Activated B cell treated with CpG ODN at 0.5 μM for 24 hours (primary cell): Measurements from ENCODE around the gene FAN1. TPM values are rescaled to one million over a fixed set of nuclear protein-coding genes. Genes with fewer than 3 reads are reported as not detected.

Experiments
- ATAC-seq: fragments of 200-7000 bp; cut with Tn5 transposase; one replicate; pipeline ENCODE4 v1.10.0; 2021; ENCODE audit warnings: low read depth, mild to moderate bottlenecking, moderate library complexity
- CTCF ChIA-PET: fragments of 350-600 bp; sonication (Branson Sonifier 250); formaldehyde crosslinking; loops from one replicate; lab custom pipeline; 2021; ENCODE audit warnings: antibody characterized with exemption; lab: Charles Lee
- POLR2A ChIA-PET: fragments of 350-600 bp; sonication (Branson Sonifier 250); formaldehyde crosslinking; loops from one replicate; lab custom pipeline; 2021; ENCODE audit warnings: antibody characterized with exemption; lab: Charles Lee
- DNase-seq: peaks from one replicate; pipeline ENCODE4 v3.0.0; 2022
- H3K27ac Mint-ChIP-seq: one replicate; pipeline ENCODE4 v1.8.0; 2020; ENCODE audit warnings: mixed read lengths
- H3K27me3 Mint-ChIP-seq: one replicate; pipeline ENCODE4 v1.8.0; 2021; ENCODE audit warnings: mixed read lengths
- H3K36me3 Mint-ChIP-seq: one replicate; pipeline ENCODE4 v1.8.0; 2021; ENCODE audit warnings: low read depth, mixed read lengths
- H3K4me1 Mint-ChIP-seq: one replicate; pipeline ENCODE4 v1.8.0; 2021; ENCODE audit warnings: mixed read lengths
- H3K4me3 Mint-ChIP-seq: one replicate; pipeline ENCODE4 v1.8.0; 2020; ENCODE audit warnings: mild to moderate bottlenecking, mixed read lengths
- H3K9me3 Mint-ChIP-seq: one replicate; pipeline ENCODE4 v1.8.0; 2020; ENCODE audit warnings: mixed read lengths
- intact Hi-C: fragments of 100-400 bp; cut with micrococcal nuclease; formaldehyde crosslinking; loops from one replicate; pipeline ENCODE4 v1.15.1; 2024
- total RNA-seq: library from RNA; stranded (reverse); gene quantifications from 2 replicates; pipeline ENCODE4 v1.2.3, GENCODE V29; 2022
- TF ChIP-seq, protein P1 (sequence below): fragments of 200-600 bp; IDR thresholded peaks from one replicate; pipeline ENCODE4 v1.8.0; 2022; ENCODE audit warnings: antibody characterized with exemption, mild to moderate bottlenecking

FAN1 gene
- total RNA-seq, 1 donor from 2014 or later, result 20.8 TPM

DNA sequence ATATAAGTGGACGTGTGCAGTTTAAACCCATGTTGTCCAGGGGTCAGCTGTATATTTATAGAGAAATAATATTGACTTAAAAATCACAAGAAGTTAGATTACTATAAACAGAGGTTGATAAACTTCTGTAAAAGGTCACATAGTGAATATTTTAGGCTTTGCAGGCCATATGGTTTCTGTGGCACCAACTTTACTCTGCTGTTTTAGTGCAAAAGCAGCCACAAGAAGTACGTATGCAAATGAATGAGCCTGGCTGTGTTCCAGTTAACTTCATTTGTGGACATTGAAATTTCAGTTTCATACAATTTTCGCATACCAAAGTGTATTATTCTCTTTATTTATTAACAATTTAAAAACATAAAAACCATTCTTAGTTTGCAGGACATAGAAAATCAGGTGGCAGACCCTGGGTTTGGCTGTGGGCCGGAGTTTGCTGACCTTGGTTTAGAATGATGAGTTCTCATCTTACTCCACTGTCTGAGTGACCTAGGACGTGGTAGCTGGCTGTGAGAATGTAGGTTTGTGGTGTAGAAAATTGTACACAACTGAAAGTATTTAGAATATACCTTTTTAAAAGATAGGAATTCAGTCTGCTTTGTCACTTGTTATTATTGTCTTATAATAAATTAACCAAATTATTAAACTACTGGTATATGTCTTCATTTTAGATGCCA lies 16.3 kb downstream of the FAN1 start:
- Mint-ChIP-seq H3K4me3 (no peak overlapping the region), H3K36me3 (peaks cover 82% of the 10 kb centered on the region), H3K4me1 (peaks cover 6% of the 10 kb centered on the region), H3K27ac (no peak overlapping the region), H3K27me3 (no peaks in the 10 kb centered on the region), H3K9me3 (no peaks in the 10 kb centered on the region)
- ChIA-PET POLR2A (no interaction called here), CTCF (no interaction called here)
- TF ChIP-seq, protein P1, sequence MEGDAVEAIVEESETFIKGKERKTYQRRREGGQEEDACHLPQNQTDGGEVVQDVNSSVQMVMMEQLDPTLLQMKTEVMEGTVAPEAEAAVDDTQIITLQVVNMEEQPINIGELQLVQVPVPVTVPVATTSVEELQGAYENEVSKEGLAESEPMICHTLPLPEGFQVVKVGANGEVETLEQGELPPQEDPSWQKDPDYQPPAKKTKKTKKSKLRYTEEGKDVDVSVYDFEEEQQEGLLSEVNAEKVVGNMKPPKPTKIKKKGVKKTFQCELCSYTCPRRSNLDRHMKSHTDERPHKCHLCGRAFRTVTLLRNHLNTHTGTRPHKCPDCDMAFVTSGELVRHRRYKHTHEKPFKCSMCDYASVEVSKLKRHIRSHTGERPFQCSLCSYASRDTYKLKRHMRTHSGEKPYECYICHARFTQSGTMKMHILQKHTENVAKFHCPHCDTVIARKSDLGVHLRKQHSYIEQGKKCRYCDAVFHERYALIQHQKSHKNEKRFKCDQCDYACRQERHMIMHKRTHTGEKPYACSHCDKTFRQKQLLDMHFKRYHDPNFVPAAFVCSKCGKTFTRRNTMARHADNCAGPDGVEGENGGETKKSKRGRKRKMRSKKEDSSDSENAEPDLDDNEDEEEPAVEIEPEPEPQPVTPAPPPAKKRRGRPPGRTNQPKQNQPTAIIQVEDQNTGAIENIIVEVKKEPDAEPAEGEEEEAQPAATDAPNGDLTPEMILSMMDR, result no peak
- ATAC-seq, result no peak
- intact Hi-C loops, result no loop called here
- DNase-seq, result no peak

DNA sequence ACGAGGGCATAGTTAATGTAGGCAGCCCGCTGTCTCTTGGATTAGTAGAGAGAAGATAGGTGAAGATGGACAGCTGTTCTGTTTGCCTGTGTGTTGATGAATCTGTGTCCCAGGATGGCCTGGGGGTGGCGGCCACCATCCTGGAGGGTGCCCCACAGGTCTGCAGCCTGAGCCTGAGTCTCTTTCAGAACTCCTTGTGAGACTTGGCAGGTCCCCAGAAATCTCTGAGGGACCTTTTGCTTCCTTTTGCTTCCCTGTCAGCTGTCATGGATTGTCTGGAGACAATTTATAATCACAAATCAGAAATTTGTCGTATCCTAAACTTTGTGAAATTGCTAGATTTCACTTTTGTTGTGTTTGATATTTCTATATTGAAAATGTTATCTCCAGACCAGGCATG lies 17.4 kb downstream of the FAN1 start:
- intact Hi-C loops, result no loop called here
- ATAC-seq, result no peak
- CTCF ChIA-PET, result no interaction called here

DNA sequence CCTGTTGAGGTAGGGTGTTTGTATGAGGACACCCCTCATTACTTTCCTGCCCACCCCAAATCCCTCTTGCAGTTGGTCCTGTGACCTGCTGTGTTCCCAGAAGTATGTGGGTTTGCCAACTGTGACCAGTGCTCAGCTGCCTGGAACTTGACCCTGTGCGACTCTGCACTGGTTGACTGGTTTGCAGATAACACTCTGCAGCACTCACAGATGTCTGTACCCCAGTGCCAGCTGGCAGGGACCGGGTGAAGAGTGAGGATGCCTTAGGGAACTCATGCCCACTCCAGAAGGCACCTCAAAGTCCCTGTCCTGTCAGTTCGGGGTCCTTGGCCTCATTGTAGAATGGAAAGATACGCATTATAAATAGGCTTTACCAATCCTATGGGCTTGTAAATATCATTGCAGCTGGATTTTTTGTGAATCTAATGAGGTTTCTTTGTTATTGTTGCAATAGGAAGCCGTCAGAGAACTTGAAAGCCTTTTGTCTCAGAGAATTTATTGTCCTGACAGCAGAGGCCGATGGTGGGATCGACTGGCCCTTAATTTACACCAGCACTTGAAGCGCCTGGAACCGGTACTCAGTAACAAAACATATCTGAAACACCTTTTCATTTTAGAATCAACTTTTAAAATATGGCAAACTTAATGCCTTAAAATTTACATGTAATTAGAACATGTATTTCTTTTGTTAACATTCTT lies 18.2 kb downstream of the FAN1 start:
- TF ChIP-seq, protein P1, result no peak
- peaks cover 85% of the 10 kb centered on the region for H3K36me3 Mint-ChIP-seq
- POLR2A ChIA-PET, result interaction anchor here (0.6 kb wide), 1 partner anchor 90 kb away, joined by 3 read pairs; no protein-coding TSS in a partner anchor
- no peak for ATAC-seq
- no peak for DNase-seq
- CTCF ChIA-PET, result no interaction called here
- intact Hi-C loops, result no loop called here
- H3K4me1 Mint-ChIP-seq, result peaks cover 6% of the 10 kb centered on the region
- no peak overlapping the region for H3K4me3 Mint-ChIP-seq
- no peaks in the 10 kb centered on the region for H3K27me3 Mint-ChIP-seq
- no peak overlapping the region for H3K27ac Mint-ChIP-seq
- no peaks in the 10 kb centered on the region for H3K9me3 Mint-ChIP-seq

More for the DNA sequence above, 17.4 kb downstream of the FAN1 start:
- peaks cover 84% of the 10 kb centered on the region for H3K36me3 Mint-ChIP-seq
- H3K4me3 Mint-ChIP-seq, result no peak overlapping the region
- H3K4me1 Mint-ChIP-seq, result peaks cover 6% of the 10 kb centered on the region
- H3K27ac Mint-ChIP-seq, result no peak overlapping the region
- POLR2A ChIA-PET, result interaction anchor here (0.6 kb wide), 1 partner anchor 91 kb away, joined by 3 read pairs; no protein-coding TSS in a partner anchor
- no peaks in the 10 kb centered on the region for H3K9me3 Mint-ChIP-seq
- TF ChIP-seq, protein P1, result no peak
- H3K27me3 Mint-ChIP-seq, result no peaks in the 10 kb centered on the region
- DNase-seq, result no peak

DNA sequence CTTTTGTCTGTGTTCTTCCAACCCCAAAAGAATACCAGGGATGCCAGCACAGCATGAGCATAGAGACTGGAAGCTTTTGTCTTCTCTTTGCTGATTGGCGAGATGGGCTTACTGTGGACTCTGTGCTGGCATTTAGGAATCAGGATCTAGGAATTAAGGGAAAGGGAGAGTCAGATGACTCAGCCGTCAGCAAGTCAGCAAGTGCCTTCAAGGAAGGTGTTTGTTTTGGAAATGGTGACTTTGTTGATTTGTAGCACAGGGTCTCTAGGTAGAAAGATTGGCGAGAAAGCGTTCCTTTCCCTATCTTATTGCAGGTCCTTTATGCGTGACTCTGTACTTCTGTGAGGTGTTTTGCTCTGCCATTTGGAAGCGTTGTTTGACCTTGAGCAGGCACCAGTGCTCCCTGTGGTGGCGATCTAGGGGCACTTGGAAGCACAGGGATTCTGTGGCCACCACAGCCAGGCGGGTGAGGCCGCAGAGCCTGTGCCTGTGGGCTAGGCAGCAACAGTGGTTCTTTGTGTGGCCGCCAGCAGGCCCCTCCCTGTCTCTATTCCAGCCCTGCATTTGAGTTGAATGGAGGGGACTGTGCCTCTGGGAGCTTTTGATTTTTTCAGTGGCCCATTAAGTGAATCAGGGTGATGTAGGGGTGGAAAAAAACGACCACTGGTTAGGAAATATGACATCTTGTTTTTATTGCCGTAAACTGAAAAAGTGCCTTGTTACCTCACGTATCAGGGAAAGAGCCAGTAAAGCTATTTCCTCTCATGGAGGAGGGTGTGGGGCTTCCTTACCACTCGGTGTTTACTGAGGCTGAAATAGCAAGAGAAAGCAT lies 19.0 kb downstream of the FAN1 start:
- POLR2A ChIA-PET, result no interaction called here
- no peak for ATAC-seq
- Mint-ChIP-seq H3K4me3 (no peak overlapping the region), H3K9me3 (no peaks in the 10 kb centered on the region), H3K27me3 (no peaks in the 10 kb centered on the region), H3K4me1 (peaks cover 6% of the 10 kb centered on the region), H3K27ac (no peak overlapping the region), H3K36me3 (peaks cover 86% of the 10 kb centered on the region)
- intact Hi-C loops, result no loop called here
- DNase-seq, result no peak
- CTCF ChIA-PET, result no interaction called here
- TF ChIP-seq, protein P1, result no peak

DNA sequence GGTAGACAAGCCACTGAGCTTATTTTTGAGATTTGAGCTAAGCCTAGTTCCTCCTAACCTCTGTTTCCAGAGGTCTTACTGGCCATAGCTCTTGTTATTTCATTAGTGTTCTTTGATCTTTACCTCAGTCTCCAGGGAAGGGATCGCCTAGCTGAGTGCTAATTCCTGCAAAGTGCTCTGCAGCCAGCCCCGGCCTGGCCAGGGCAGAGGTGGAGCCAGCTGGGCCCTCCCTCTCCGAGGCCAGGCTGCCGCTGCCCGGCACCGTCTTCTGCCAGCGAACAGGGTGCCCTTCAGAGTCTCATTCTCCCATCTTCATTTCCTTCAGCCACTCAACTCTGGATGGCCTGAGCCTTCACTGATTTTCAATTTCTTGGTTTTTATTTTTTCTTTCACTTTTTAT lies 19.7 kb downstream of the FAN1 start:
- CTCF ChIA-PET, result no interaction called here
- TF ChIP-seq, protein P1, result no peak
- Mint-ChIP-seq H3K9me3 (no peaks in the 10 kb centered on the region), H3K4me3 (no peak overlapping the region), H3K27ac (no peak overlapping the region), H3K36me3 (peaks cover 85% of the 10 kb centered on the region), H3K27me3 (no peaks in the 10 kb centered on the region), H3K4me1 (peaks cover 6% of the 10 kb centered on the region)
- intact Hi-C loops, result no loop called here
- DNase-seq (no peak), ATAC-seq (no peak)
- POLR2A ChIA-PET, result no interaction called here
